Measurements from ENCODE around the gene TRAPPC6A. TPM values are rescaled to one million over a fixed set of nuclear protein-coding genes. Genes with fewer than 3 reads are reported as not detected.

Gene TRAPPC6A
- total and polyA plus RNA-seq, 9 of the 15 experiments (the other 6 are each of a cell fraction or from before 2014, with no cell fraction given): 0.82 to 23.6 (median 11.6) TPM

- FAIRE-seq (no peak), ATAC-seq (no peak; the same call in 1 of the 3 replicates), DNase-seq (ENCODE audit: extremely low read depth in 1 of 4, low spot score in 3 of 4) (no peak)
- Histone ChIP-seq H3K9me3 (replicated peaks; ENCODE audit: control insufficient read depth, insufficient read depth, low read depth, low read length) (no peaks in the 10 kb centered on the region), H3K27ac (ENCODE audit: extremely low read depth, low read depth, low read length) (no peak overlapping the region), H3K4me2 (ENCODE audit: insufficient read depth, low read length) (no peak overlapping the region), H3K36me3 (ENCODE audit: control insufficient read depth, insufficient read depth, low read length) (peaks cover 27% of the 10 kb centered on the region; the same call in 2 of the 3 replicates), H3K27me3 (ENCODE audit: control insufficient read depth in 2 of 2, insufficient read depth in 2 of 2, low read length in 2 of 2) (no peaks in the 10 kb centered on the region), H3K79me2 (ENCODE audit: control insufficient read depth, insufficient read depth, low read length) (peaks cover 73% of the 10 kb centered on the region), H3K4me1 (replicated peaks in 1 of 2; ENCODE audit: control insufficient read depth in 2 of 2, insufficient read depth in 2 of 2, low read length in 2 of 2) (peaks cover 4 to 34% of the 10 kb centered on the region in 2 experiments; a peak in 4 of 5 replicates), H2AFZ (ENCODE audit: low read depth, low read length) (no peak overlapping the region), H4K20me1 (replicated peaks; ENCODE audit: control insufficient read depth, insufficient read depth, low read length) (peaks cover 34% of the 10 kb centered on the region), H3K9me1 (ENCODE audit: control insufficient read depth, insufficient read depth, low read length) (peaks cover 5% of the 10 kb centered on the region), H3K9ac (ENCODE audit: insufficient read depth in 1 of 2, low read depth in 2 of 2, low read length in 2 of 2) (peak overlapping the region in 1 of 2 experiments; percentile 84; a peak in 2 of 4 replicates), H3K4me3 (no peak overlapping the region)
- intact Hi-C loops (cut with micrococcal nuclease): no loop called here
- no TSS peak for BruUV-seq (replicated peaks)
- POLR2A ChIA-PET: no interaction called here
- CTCF ChIA-PET (ENCODE audit: low intra/inter-chr PET ratio): no interaction called here
- no peak for TF ChIP-seq NR1H2 (CRISPR knock-in tag; IDR thresholded peaks at IDR 0.05)
- no peak for TF ChIP-seq TFAP4 (CRISPR knock-in tag; IDR thresholded peaks at IDR 0.05; ENCODE audit: borderline replicate concordance)
- TF ChIP-seq SP1 (CRISPR knock-in tag; IDR thresholded peaks at IDR 0.05): no peak
- no peak for TF ChIP-seq NCOA1 (IDR thresholded peaks at IDR 0.05; ENCODE audit: low read depth)
- TF ChIP-seq E2F5 (CRISPR knock-in tag; IDR thresholded peaks at IDR 0.05): no peak
- TF ChIP-seq ZBTB9 (CRISPR knock-in tag; IDR thresholded peaks at IDR 0.05): no peak
- no peak for TF ChIP-seq PRMT5 (CRISPR knock-in tag; IDR thresholded peaks at IDR 0.05)
- TF ChIP-seq ZNF551 (CRISPR knock-in tag; IDR thresholded peaks at IDR 0.05): no peak
- no peak for TF ChIP-seq CREBBP (IDR thresholded peaks at IDR 0.05; ENCODE audit: low read depth, low read length)
- no peak for TF ChIP-seq TRIM24 (IDR thresholded peaks at IDR 0.05)
- TF ChIP-seq CBFA2T3 (IDR thresholded peaks at IDR 0.05): no peak
- TF ChIP-seq FOXM1 (IDR thresholded peaks at IDR 0.05; ENCODE audit: low read depth): no peak
- TF ChIP-seq FOXM1 (CRISPR knock-in tag; IDR thresholded peaks at IDR 0.05; ENCODE audit: low read depth): no peak
- TF ChIP-seq EHMT2 (IDR thresholded peaks at IDR 0.05): no peak
- no peak for TF ChIP-seq MCM2 (IDR thresholded peaks at IDR 0.05; ENCODE audit: low read depth)
- no peak for TF ChIP-seq NFE2L1 (tag; IDR thresholded peaks at IDR 0.05; ENCODE audit: borderline replicate concordance, low read depth)
- no peak for TF ChIP-seq SPI1 (IDR thresholded peaks at IDR 0.05; ENCODE audit: borderline replicate concordance, low read depth, low read length)
- no peak for TF ChIP-seq ATF4 (CRISPR knock-in tag; IDR thresholded peaks at IDR 0.05)
- 88% methylated on average over 16 of the region's 21 CpGs for WGBS (ENCODE audit: insufficient coverage, low coverage, missing lambda C conversion rate)
- in situ Hi-C loops (cut with MboI): no loop called here
Observed at GRCh38 chr19:45115809-45116615, 62.0 kb downstream of the TRAPPC6A start.

Measured in K562 (cell line).